ENCODE results near the gene IFNAR1.
"Not testable (repeated sequence)": the region's sequence is repeated elsewhere in the genome, so short reads cannot be mapped to it uniquely, and the experiment has no call there.

The IFNAR1 gene

GRCh38 chr21:33360881-33361602, 36.3 kb downstream of the IFNAR1 start:
- Histone ChIP-seq H3K9me3 (no peaks in the 10 kb centered on the region), H3K27ac (peak overlapping the region; percentile 9 to 32), H3K27me3 (no peaks in the 10 kb centered on the region), H3K36me3 (peaks cover 3 to 21% (median 4%) of the 10 kb centered on the region in 3 donors), H3K4me1 (peaks cover 0 to 22% (median 15%) of the 10 kb centered on the region in 4 donors), H3K4me3 (peak overlapping the region in 1 of 2 donors; percentile 23)
- peak; percentile 65 to 77 for TF ChIP-seq CTCF (IDR thresholded peaks at IDR 0.05)
- DNase-seq = peak; percentile 62 to 82
- intact Hi-C loops (cut with DNase I; ENCODE audit: low total_unique reads) = loop anchor here (5.0 kb wide), 1 partner anchor 81 kb away; no protein-coding TSS in a partner anchor

GRCh38 chr21:33362044-33362555, 37.3 kb downstream of the IFNAR1 start:
- H3K27ac ChIP-seq = no peak overlapping the region
- intact Hi-C loops (cut with DNase I; ENCODE audit: low total_unique reads) = loop anchor here (5.0 kb wide), 1 partner anchor 80 kb away; no protein-coding TSS in a partner anchor

GRCh38 chr21:33363911-33364609, 39.3 kb downstream of the IFNAR1 start:
- not testable (repeated sequence) for H3K27ac ChIP-seq, H3K36me3 ChIP-seq, H3K4me3 ChIP-seq, H3K27me3 ChIP-seq, DNase-seq
- Histone ChIP-seq H3K4me1 (peaks cover 0 to 22% (median 15%) of the 10 kb centered on the region in 4 donors), H3K9me3 (peaks cover 0 to 23% (median 12%) of the 10 kb centered on the region in 3 donors)
- intact Hi-C loops (cut with DNase I; ENCODE audit: low total_unique reads) = loop anchor here (5.0 kb wide), 1 partner anchor 78 kb away; no protein-coding TSS in a partner anchor

More at GRCh38 chr21:33362044-33362555, 37.3 kb downstream of the IFNAR1 start:
- Histone ChIP-seq H3K4me1 (peaks cover 0 to 22% (median 15%) of the 10 kb centered on the region in 4 donors), H3K4me3 (no peak overlapping the region), H3K27me3 (no peaks in the 10 kb centered on the region), H3K36me3 (peaks cover 0 to 11% (median 0%) of the 10 kb centered on the region in 3 donors), H3K9me3 (peaks cover 0 to 8% (median under 1%) of the 10 kb centered on the region in 3 donors)
- no peak for DNase-seq
- no peak for TF ChIP-seq CTCF (IDR thresholded peaks at IDR 0.05)

GRCh38 chr21:33364830-33365229, 40.1 kb downstream of the IFNAR1 start:
- TF ChIP-seq CTCF (IDR thresholded peaks at IDR 0.05) = no peak
- H3K9me3 ChIP-seq = peaks cover 0 to 23% (median 12%) of the 10 kb centered on the region in 3 donors
- no peak overlapping the region for H3K4me3 ChIP-seq
- intact Hi-C loops (cut with DNase I; ENCODE audit: low total_unique reads) = loop anchor here (5.0 kb wide), 1 partner anchor 77 kb away; no protein-coding TSS in a partner anchor
- H3K4me1 ChIP-seq = peaks cover 0 to 22% (median 15%) of the 10 kb centered on the region in 4 donors
- H3K27me3 ChIP-seq = no peaks in the 10 kb centered on the region
- no peak for DNase-seq
- no peaks in the 10 kb centered on the region for H3K36me3 ChIP-seq
- H3K27ac ChIP-seq = no peak overlapping the region

- H3K27ac ChIP-seq = no peak overlapping the region
- intact Hi-C loops (cut with DNase I; ENCODE audit: low total_unique reads) = no loop called here
Measured at GRCh38 chr21:33367309-33367973, 42.7 kb downstream of the IFNAR1 start.

More at GRCh38 chr21:33367309-33367973, 42.7 kb downstream of the IFNAR1 start:
- peaks cover 0 to under 1% (median 0%) of the 10 kb centered on the region in 4 donors for H3K4me1 ChIP-seq
- no peak overlapping the region for H3K4me3 ChIP-seq
- H3K27me3 ChIP-seq = no peaks in the 10 kb centered on the region
- peaks cover 0 to 23% (median 12%) of the 10 kb centered on the region in 3 donors for H3K9me3 ChIP-seq
- no peaks in the 10 kb centered on the region for H3K36me3 ChIP-seq
- no peak for DNase-seq
- TF ChIP-seq CTCF (IDR thresholded peaks at IDR 0.05) = no peak

Data from tibial artery (tissue), 4 donors.